Omental fat pad (tissue), 4 donors: ENCODE results near the gene SLC9A1. TPM values are rescaled to one million over a fixed set of nuclear protein-coding genes. Genes with fewer than 3 reads are reported as not detected.
A peak's percentile ranks its signal among the peaks of the same experiment; 100 is the strongest.
"Not testable (repeated sequence)": the region's sequence is repeated elsewhere in the genome, so short reads cannot be mapped to it uniquely, and the experiment has no call there.

Experiments used
- ATAC-seq: fragments of 150-250 bp; one replicate; pipeline ENCODE4 v1.9.1; 2016; ENCODE audit warnings: mild to moderate bottlenecking, moderate library complexity; ENCODE audit not compliant: low FRiP score
- DNase-seq: peaks from one replicate; pipeline ENCODE4 v3.0.0-alpha.2; 2019; ENCODE audit warnings: low spot score
- CTCF ChIP-seq, 3 donors: fragments of 450-650 bp; IDR thresholded peaks; one replicate each; pipeline ENCODE4 v1.5.1; 2016 to 2017; ENCODE audit warnings: antibody characterized with exemption in 3 of 3, mild to moderate bottlenecking in 3 of 3, moderate library complexity in 2 of 3
- total RNA-seq, 4 donors: library from RNA; depleted of rRNA; stranded (reverse); fragments of >200 nt; gene quantifications; one replicate each; pipeline ENCODE4 v1.1.0, GENCODE V29; 2016

SLC9A1 gene
- 10 to 100 TPM in 2 of 4 donors, 1 to 10 TPM in 2; 6.1 to 12.0 (median 10.0) TPM for total RNA-seq

- TF ChIP-seq CTCF (IDR thresholded peaks at IDR 0.05) = peak in 1 of 3 donors; percentile 50
- DNase-seq (peak; percentile 89), ATAC-seq (peak; percentile 97)
Observed at GRCh38 chr1:27154991-27155781, at the start of gene SLC9A1. Gene SLC9A1 (minus strand): TSS chr1:27155125. CDS start chr1:27154334, 791 bp downstream.

- ATAC-seq = no peak
- DNase-seq = no peak
- TF ChIP-seq CTCF (IDR thresholded peaks at IDR 0.05) = no peak
Observed at GRCh38 chr1:27203946-27204345, 49.0 kb upstream of the SLC9A1 start.

- TF ChIP-seq CTCF (IDR thresholded peaks at IDR 0.05) = no peak
- DNase-seq (no peak), ATAC-seq (no peak)
Observed at GRCh38 chr1:27201295-27201694, 46.4 kb upstream of the SLC9A1 start.

GRCh38 chr1:27193194-27193593 is 38.3 kb upstream of the SLC9A1 start:
- DNase-seq (no peak), ATAC-seq (no peak)
- TF ChIP-seq CTCF (IDR thresholded peaks at IDR 0.05) = no peak

DNA sequence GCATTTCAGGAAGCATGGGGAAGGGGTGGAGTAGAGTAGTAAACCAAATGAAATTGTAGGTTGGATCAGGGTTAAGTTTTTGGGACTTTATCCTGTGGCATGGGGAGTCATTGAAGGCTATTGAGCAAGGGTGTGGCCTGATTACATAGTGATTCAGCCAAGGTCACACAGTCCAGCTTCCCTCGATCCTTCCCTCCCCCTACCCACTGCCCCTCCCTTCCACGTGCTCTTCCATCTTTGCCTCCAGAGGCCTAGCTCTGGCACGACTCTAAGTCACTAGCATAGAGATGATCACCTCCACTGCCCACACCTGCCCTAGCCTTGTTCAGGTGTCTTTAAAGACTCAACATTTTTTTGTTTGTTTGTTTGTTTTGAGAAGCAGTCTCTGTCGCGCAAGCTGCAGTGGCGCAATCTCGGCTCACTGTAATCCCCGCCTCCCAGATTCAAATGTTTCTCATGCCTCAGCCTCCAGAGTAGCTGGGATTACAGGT is 37.2 kb upstream of the SLC9A1 start:
- no peak for DNase-seq
- no peak for TF ChIP-seq CTCF (IDR thresholded peaks at IDR 0.05)
- ATAC-seq = no peak

- DNase-seq, ATAC-seq: not testable (repeated sequence)
Observed at GRCh38 chr1:27184665-27185064, 29.7 kb upstream of the SLC9A1 start.

- no peak for TF ChIP-seq CTCF (IDR thresholded peaks at IDR 0.05)
- ATAC-seq = no peak
- no peak for DNase-seq
Observed at GRCh38 chr1:27179979-27180378, 25.1 kb upstream of the SLC9A1 start.
